BJ (cell line): ENCODE measurements around the gene MYBPH. TPM values are rescaled to one million over a fixed set of nuclear protein-coding genes. Genes with fewer than 3 reads are reported as not detected.

Experiments used
- CTCF ChIA-PET: fragments of 350-600 bp; formaldehyde crosslinking; extraction: SDS; loops from one replicate; lab custom pipeline; 2021; ENCODE audit warnings: antibody characterized with exemption, inconsistent platforms; lab: Yijun Ruan, JAX
- POLR2A ChIA-PET: fragments of 300-600 bp; sonication (Branson Sonifier 250); formaldehyde crosslinking; extraction: SDS; loops from one replicate; lab custom pipeline; 2021; ENCODE audit warnings: antibody characterized with exemption; lab: Charles Lee
- DNase-seq: peaks from one replicate; pipeline ENCODE4 v3.0.0-alpha.2; 2011; ENCODE audit warnings: low read depth
- H3K27me3 ChIP-seq: 2 replicates; pipeline ENCODE4 v1.6.0; 2011; ENCODE audit warnings: low read length; ENCODE audit not compliant: control insufficient read depth, insufficient read depth
- H3K36me3 ChIP-seq: 2 replicates; pipeline ENCODE4 v1.5.1; 2011; ENCODE audit warnings: low read length; ENCODE audit not compliant: control insufficient read depth, insufficient read depth
- H3K4me3 ChIP-seq: 2 replicates; pipeline ENCODE4 v1.5.1; 2011; ENCODE audit warnings: low read depth, mild to moderate bottlenecking, control low read depth, low read length
- CTCF ChIP-seq: IDR thresholded peaks from 2 replicates; pipeline ENCODE4 v1.5.1; 2011; ENCODE audit warnings: low read depth, mild to moderate bottlenecking, control low read depth, inconsistent platforms, low read length, moderate library complexity; ENCODE audit not compliant: insufficient read depth
- polyA minus RNA-seq: library from RNA; depleted of rRNA, polyadenylated mRNA; stranded (reverse); fragments of >200 nt; gene quantifications from 2 replicates; pipeline ENCODE4 v1.2.3, GENCODE V29; 2011; rRNA and poly(A)+ RNA removed
- polyA plus RNA-seq: library from polyadenylated mRNA; depleted of rRNA; stranded (reverse); fragments of >200 nt; gene quantifications from 2 replicates; pipeline ENCODE4 v1.2.3, GENCODE V29; 2011; rRNA removed

Gene MYBPH
- polyA plus RNA-seq, result not detected in 2 replicates
- polyA minus RNA-seq, result not detected in 2 replicates

GRCh38 chr1:203175237-203175826 is at the start of gene MYBPH:
TSS of gene MYBPH (minus strand) at chr1:203175826. CDS start at chr1:203175755, 71 bp downstream.
- no peak within 1 kb of the TSS for H3K4me3 ChIP-seq
- no peak for DNase-seq
- POLR2A ChIA-PET, result no interaction called here
- H3K36me3 ChIP-seq, result no peaks in the 10 kb centered on the region
- CTCF ChIA-PET, result interaction anchor here (1.1 to 12.2 kb wide), 7 partner anchors 9 to 135 kb away, joined by 3 to 183 read pairs (median 10); partner anchors contain the start of gene ADORA1
- no peak for TF ChIP-seq CTCF
- no peaks in the 10 kb centered on the region for H3K27me3 ChIP-seq

- Histone ChIP-seq H3K4me3 (no peak overlapping the region), H3K36me3 (no peaks in the 10 kb centered on the region), H3K27me3 (peaks cover 22% of the 10 kb centered on the region)
- ChIA-PET CTCF (interaction anchor here (0.9 to 2.9 kb wide), 6 partner anchors 9 to 188 kb away, joined by 3 to 14 read pairs (median 5); no protein-coding TSS in a partner anchor), POLR2A (no interaction called here)
- DNase-seq, result no peak
- TF ChIP-seq CTCF, result no peak
Observed at GRCh38 chr1:203225071-203225470, 49.4 kb upstream of the MYBPH start.

- H3K27me3 ChIP-seq, result peaks cover 19% of the 10 kb centered on the region
- no peak for TF ChIP-seq CTCF
- H3K4me3 ChIP-seq, result no peak overlapping the region
- H3K36me3 ChIP-seq, result no peaks in the 10 kb centered on the region
- ChIA-PET POLR2A (no interaction called here), CTCF (interaction anchor here (0.6 to 2.9 kb wide), 3 partner anchors 8 to 184 kb away, joined by 3 to 14 read pairs (median 3); no protein-coding TSS in a partner anchor)
- no peak for DNase-seq
Observed at GRCh38 chr1:203223012-203223775, 47.6 kb upstream of the MYBPH start.

- CTCF ChIA-PET, result interaction anchor here (0.8 to 13.0 kb wide), 5 partner anchors 47 to 183 kb away, joined by 3 to 282 read pairs (median 38); partner anchors contain the start of gene MYBPH
- Histone ChIP-seq H3K4me3 (no peak overlapping the region), H3K27me3 (peaks cover 16% of the 10 kb centered on the region), H3K36me3 (no peaks in the 10 kb centered on the region)
- TF ChIP-seq CTCF, result no peak
- DNase-seq, result no peak
- POLR2A ChIA-PET, result no interaction called here
Observed at GRCh38 chr1:203219934-203220333, 44.3 kb upstream of the MYBPH start.

GRCh38 chr1:203219171-203219570 is 43.5 kb upstream of the MYBPH start:
- CTCF ChIA-PET, result interaction anchor here (1.1 to 13.0 kb wide), 5 partner anchors 46 to 177 kb away, joined by 3 to 282 read pairs (median 146); partner anchors contain the start of gene MYBPH
- POLR2A ChIA-PET, result no interaction called here
- Histone ChIP-seq H3K27me3 (peaks cover 16% of the 10 kb centered on the region), H3K36me3 (no peaks in the 10 kb centered on the region), H3K4me3 (no peak overlapping the region)
- no peak for TF ChIP-seq CTCF
- DNase-seq, result no peak
